HepG2 (cell line): ENCODE measurements around the gene RHBDD1. TPM values are rescaled to one million over a fixed set of nuclear protein-coding genes. Genes with fewer than 3 reads are reported as not detected.

Experiments
- KLF11 ChIP-seq: IDR thresholded peaks from 2 replicates; pipeline ENCODE4 v1.6.1; 2016; ENCODE audit warnings: missing compliant biosample characterization
- MTERF4 ChIP-seq: sonication (generic); formaldehyde crosslinking; IDR thresholded peaks from 2 replicates; pipeline ENCODE4 v1.8.0; 2023; ENCODE audit warnings: mild to moderate bottlenecking, missing genetic modification reagents
- NFIC ChIP-seq: IDR thresholded peaks from 2 replicates; pipeline ENCODE4 v1.6.1; 2012; ENCODE audit warnings: mild to moderate bottlenecking, low read length, inconsistent platforms
- SKIL ChIP-seq: sonication (generic); formaldehyde crosslinking; IDR thresholded peaks from 2 replicates; pipeline ENCODE4 v1.8.0; 2022; ENCODE audit warnings: missing genetic modification reagents, mild to moderate bottlenecking, moderate library complexity, borderline replicate concordance
- TRAFD1 ChIP-seq: sonication (generic); formaldehyde crosslinking; IDR thresholded peaks from 2 replicates; pipeline ENCODE4 v1.5.1; 2020; ENCODE audit warnings: missing genetic modification reagents, mild to moderate bottlenecking, borderline replicate concordance
- ZMYM2 ChIP-seq: sonication (generic); formaldehyde crosslinking; IDR thresholded peaks from 2 replicates; pipeline ENCODE4 v1.8.0; 2022; ENCODE audit warnings: mild to moderate bottlenecking, missing genetic modification reagents
- ZNF317 ChIP-seq: sonication (generic); formaldehyde crosslinking; IDR thresholded peaks from 2 replicates; pipeline ENCODE4 v1.5.0; 2020; ENCODE audit warnings: mild to moderate bottlenecking, missing genetic modification reagents
- ZNF407 ChIP-seq: sonication (generic); formaldehyde crosslinking; IDR thresholded peaks from one replicate; pipeline ENCODE4 v1.5.1; 2020; ENCODE audit warnings: mild to moderate bottlenecking, missing genetic modification reagents; ENCODE audit errors: not compliant biosample characterization
- polyA plus RNA-seq, 8 experiments: library from polyadenylated mRNA; depleted of rRNA in 3 of 8; stranded (reverse) in 7 of 8; unstranded in 1 of 8; fragments of >200 nt; fragmentation: Illumina TruSeq in 4 of 8; extraction: Trizol in 4 of 8; gene quantifications; 2 replicates each; pipeline versions ENCODE4 v1.2.1 to v1.2.3, GENCODE V29; 2011 to 2016; ENCODE audit warnings: low read depth in 4 of 8, missing spikeins in 1 of 8, mixed read lengths in 1 of 8; ENCODE audit not compliant: insufficient read depth in 1 of 8
- total RNA-seq, 5 experiments: library from RNA; depleted of rRNA; stranded (reverse); fragments of >200 nt; fragmentation: Illumina TruSeq; extraction: Trizol; gene quantifications; 2 replicates each; pipeline ENCODE4 v1.2.3, GENCODE V29; 2016; ENCODE audit warnings: low read depth in 1 of 5
- TF ChIP-seq, protein P1 (sequence below): sonication (generic); formaldehyde crosslinking; IDR thresholded peaks from 2 replicates; pipeline ENCODE4 v1.4.0; 2020; ENCODE audit warnings: low read depth, mild to moderate bottlenecking, missing genetic modification reagents
- TF ChIP-seq, protein P2 (sequence below): sonication (generic); formaldehyde crosslinking; IDR thresholded peaks from 2 replicates; pipeline ENCODE4 v1.5.1; 2020; ENCODE audit warnings: mild to moderate bottlenecking, moderate library complexity, missing genetic modification reagents

The RHBDD1 gene
- total and polyA plus RNA-seq, 2 of the 13 experiments (the other 11 are each of a cell fraction or from before 2014, with no cell fraction given) = 8.2 to 9.5 TPM

- TF ChIP-seq SKIL (CRISPR knock-in tag) (no peak), KLF11 (CRISPR knock-in tag) (0 out of 2 replicates have a peak, but pooled peaks have one; percentile 15), ZNF407 (CRISPR knock-in tag) (no peak), ZNF317 (CRISPR knock-in tag) (no peak; the same call in 1 of the 2 replicates), NFIC (no peak; the same call in 1 of the 2 replicates), MTERF4 (CRISPR knock-in tag) (0 out of 2 replicates have a peak, but pooled peaks have one; percentile 51), TRAFD1 (CRISPR knock-in tag) (no peak), ZMYM2 (CRISPR knock-in tag) (no peak)
- TF ChIP-seq, protein P1, sequence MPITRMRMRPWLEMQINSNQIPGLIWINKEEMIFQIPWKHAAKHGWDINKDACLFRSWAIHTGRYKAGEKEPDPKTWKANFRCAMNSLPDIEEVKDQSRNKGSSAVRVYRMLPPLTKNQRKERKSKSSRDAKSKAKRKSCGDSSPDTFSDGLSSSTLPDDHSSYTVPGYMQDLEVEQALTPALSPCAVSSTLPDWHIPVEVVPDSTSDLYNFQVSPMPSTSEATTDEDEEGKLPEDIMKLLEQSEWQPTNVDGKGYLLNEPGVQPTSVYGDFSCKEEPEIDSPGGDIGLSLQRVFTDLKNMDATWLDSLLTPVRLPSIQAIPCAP (CRISPR knock-in tag) = no peak
- TF ChIP-seq, protein P2, sequence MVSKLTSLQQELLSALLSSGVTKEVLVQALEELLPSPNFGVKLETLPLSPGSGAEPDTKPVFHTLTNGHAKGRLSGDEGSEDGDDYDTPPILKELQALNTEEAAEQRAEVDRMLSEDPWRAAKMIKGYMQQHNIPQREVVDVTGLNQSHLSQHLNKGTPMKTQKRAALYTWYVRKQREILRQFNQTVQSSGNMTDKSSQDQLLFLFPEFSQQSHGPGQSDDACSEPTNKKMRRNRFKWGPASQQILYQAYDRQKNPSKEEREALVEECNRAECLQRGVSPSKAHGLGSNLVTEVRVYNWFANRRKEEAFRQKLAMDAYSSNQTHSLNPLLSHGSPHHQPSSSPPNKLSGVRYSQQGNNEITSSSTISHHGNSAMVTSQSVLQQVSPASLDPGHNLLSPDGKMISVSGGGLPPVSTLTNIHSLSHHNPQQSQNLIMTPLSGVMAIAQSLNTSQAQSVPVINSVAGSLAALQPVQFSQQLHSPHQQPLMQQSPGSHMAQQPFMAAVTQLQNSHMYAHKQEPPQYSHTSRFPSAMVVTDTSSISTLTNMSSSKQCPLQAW (CRISPR knock-in tag) = peak; percentile 39
These were observed 34.7 kb upstream of the RHBDD1 start (continued) for GRCh38 chr2:226800941-226801784.
